Glomerular visceral epithelial cell (primary cell): ENCODE measurements around the gene RANGAP1.

Source experiments
- DNase-seq: peaks from one replicate; pipeline ENCODE4 v3.0.0-alpha.2; 2016; ENCODE audit errors: extremely low spot score

The RANGAP1 gene

GRCh38 chr22:41237707-41238569, 48.0 kb downstream of the RANGAP1 start:
- peak; percentile 67 for DNase-seq

DNA sequence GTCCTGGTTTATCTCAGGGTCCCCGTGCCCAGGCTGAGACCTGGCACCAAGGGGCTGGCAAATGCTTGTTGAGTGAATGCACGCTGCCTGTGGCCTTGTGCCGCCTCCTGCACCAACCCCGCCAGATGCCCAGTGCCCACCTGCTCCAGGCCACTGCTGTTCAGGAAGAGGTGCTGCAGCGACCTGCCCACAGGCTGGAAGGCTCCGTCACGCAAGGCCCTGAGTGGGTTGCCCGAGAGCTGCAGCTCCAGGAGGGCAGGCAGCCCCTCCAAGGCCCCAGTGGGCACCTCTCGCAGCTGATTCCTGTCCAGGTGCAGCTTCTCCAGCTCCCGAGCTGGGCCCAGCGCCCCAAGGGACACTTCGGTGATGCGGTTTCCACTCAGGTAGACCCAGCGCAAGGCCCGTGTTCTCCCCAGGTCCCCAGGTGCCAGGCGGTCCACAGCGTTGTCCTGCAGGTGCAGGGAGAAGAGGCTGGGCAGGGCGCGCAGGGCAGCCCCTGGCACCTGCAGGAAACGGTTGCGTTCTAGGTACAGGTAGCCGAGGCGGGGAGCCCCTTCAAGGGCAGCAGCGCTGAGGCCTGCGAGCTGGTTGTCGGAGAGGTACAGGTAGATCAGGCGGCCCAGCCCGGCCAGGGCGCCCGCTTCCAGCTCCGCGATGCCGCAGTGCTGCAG, 48.8 kb downstream of the RANGAP1 start:
- no peak for DNase-seq

DNA sequence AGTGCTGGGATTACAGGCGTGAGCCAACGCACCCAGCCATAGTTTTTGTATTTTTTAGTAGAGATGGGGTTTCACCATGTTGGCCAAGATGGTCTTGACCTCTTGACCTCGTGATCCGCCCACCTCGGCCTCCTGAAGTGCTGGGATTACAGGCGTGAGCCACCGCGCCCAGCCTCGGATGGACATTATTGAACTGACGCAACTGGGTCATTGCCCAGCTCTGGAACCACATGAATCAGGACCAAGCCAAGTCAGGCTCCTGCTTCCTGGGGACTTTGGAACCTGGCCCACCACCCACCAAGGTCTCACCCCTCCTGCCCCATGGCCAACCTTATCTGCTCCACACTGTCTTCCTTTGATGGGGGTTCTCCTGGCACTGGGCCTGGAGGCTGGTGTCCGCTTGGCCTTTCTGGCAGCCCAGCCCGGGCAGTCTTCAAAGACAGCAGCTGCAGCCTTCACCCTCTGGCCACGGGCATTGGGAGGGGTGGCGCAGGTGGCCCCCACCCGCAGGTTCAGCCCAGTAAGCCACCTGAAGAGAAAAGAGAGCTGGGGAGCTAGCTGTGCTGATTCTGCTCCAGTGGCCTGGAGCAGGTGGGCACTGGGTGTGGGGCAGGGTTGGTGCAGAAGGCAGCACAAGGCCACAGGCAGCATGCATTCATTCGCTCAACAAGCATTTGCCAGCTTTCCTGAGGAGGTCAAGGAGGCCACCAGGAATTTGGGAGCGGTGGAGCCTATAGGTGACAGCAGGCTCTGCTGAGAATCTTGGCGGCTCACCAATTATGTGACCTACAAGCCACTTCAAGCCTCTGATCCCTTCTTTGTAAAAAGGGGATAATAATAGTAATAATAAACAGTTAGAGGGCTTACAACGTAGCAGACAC, 50.9 kb downstream of the RANGAP1 start:
- no peak for DNase-seq

DNA sequence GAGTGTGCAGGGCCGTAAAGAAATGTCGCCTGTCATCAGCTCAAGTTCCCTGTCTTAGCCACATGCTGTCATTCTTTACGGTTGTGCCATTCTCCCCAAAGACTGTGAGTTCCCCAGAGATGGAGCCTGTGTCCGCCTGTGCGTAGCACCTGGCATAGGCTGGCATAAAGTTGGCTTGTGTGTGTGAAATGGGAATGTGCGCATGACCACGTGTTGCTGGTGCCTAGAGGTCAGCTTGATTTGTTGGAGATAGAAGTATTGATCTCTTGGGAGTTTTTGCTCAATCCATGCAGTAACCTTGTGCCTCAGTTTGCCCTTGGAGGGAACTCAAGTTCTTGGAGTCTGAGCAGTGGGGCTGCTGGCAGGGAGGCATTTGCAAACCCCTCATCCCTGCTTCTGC, 54.6 kb downstream of the RANGAP1 start:
- DNase-seq, result no peak

DNA sequence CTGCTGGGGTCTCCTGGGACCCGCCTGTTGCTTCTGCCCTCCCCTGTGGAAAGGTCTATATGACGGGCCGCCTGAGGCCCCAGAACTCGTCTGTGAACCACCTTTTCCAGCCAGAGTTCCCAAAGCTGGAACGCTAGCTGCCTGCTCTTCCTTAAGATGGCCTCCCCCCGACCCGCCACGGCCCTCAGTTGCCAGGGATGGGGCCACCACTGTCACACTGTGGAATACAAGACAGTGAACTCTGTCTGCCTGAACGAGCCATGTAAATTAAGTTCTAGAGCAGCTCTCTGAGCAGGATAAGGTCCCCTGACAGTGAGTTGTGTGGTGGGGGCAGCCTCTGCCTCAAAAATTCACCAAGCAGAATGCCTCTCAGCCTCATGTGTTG, 55.6 kb downstream of the RANGAP1 start:
- no peak for DNase-seq

DNA sequence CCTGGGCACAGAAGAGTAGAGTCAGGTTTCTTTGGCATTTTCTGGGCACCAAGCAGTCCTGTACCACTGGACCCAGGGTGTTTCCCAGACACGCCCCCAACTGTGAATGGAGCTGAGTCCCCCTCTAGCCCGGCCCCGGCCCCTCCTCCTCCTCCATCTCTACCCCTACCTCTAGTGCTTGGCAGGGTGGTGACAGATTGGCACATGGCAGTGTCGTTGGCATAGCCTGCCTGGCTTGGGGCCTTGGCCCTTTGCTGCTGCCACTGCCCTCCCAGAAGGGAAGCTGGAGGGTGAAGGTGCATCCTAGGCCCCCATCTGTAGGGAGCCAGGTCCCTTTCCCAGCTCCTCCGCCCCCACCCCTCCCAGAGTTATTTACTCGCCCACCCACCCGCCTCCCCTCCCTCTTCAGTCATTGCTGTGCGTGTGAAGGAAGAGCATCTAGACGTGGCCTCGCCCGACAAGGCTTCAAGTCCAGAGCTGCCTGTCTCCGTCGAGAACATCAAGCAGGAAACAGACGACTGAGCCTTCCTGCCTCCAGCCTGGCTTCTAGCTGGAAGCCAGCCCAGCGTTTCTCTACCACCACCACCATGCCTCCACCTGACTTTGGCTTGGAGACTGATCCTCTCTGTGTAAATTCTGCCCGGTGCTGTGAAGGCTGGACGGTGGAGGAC, 56.1 kb downstream of the RANGAP1 start:
- no peak for DNase-seq

GRCh38 chr22:41229215-41229614, 56.8 kb downstream of the RANGAP1 start:
- no peak for DNase-seq

GRCh38 chr22:41226723-41227655, 59.0 kb downstream of the RANGAP1 start:
- no peak for DNase-seq

DNA sequence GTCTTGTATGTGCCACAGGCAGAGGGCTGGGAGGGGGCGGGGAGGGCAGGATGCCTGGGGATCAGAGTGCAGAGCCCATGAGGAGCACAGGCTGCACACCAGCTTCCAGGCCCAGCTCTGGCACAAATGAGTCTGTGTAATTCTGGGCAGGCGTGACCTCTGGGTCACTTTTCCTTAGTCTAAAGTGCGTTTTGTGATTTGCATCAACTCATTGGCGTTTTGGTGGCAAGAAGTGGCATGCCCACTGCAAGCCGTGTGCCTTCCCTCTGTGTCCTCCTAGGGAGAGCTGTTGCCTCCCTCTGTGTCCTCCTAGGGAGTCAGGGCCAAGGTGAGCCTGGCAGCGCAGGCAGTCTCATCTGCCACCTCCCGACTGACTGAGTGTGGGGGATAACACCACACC, 62.5 kb downstream of the RANGAP1 start:
- no peak for DNase-seq

DNA sequence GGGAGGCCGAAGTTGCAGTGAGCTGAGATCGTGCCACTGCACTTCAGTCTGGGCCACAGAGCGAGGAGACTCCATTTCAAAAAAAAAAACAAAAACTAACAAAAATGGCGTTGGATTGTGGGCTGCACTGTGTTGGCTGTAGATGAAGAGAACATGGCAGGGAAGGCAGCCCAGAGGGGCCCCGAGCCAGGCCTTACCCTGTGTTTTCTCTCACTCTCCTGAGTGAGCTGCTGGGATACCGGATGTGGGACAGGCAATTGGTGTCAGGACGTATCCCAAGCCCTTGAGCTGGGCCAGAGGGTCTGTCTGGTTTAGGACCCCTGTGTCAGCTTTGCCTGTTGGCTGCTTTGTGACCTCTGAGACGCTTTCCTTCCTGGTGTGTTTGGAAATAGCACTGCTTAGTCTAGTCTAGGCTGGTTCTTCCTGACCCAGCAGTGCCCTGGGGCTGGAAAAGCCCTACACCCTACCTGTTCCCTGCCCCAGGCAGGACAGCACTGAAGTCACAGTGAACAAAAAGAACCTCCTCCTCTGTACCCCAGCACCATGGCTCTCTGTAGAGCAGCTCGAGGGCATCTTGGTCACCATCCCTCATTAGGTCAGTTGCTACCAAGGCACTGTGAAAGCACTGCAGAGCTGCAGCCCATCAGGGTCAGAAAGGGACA, 63.0 kb downstream of the RANGAP1 start:
- no peak for DNase-seq

DNA sequence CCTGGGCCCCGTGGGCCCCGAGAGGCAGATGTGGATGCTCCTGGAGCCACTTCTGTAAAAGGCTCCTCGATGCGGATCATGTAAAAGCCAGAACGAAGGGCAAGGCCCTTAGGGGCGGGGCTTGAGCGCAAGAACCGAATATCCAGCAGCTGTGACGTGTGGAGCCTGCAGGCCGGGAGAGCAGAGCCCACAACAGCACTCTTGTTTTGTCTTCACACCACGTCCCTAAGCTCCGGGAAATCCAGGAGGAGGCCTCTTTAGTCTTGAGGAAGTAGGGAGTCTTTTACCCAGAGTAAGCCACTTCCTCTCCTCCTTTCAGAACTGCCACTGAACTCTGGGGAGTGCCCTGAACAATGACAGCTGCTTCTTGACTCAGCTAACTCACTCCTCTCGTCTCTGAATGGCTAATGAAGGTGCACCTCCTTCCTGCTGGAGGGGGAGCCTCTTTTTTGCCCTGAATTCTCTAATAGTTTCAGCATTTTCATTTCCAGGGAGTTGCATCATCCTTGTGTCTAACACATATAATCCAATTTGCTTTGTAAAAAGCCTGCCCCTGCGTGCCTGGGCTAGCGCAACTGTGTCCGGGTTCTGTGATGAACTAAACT, 68.3 kb downstream of the RANGAP1 start:
- DNase-seq, result no peak

DNA sequence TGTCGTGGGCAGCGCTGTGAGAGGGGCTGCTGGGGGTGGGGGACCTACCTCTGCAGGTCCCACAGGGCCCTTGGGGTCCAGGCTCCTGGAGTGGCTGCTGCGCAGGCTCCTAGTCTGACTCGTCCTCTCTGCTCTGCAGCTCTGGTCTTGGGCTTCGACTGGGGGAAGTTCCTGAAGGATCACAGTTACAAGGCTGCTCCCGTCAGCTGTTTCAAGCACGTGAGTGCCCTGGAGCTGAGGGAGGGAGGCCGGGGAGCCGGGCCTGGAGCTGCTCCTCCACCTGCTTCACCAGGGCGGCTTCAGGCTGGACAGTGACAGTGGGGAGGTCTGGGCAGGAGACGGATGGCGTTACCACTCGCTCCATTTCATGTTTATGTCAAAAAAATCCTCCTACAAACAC, 69.0 kb downstream of the RANGAP1 start:
- no peak for DNase-seq

DNA sequence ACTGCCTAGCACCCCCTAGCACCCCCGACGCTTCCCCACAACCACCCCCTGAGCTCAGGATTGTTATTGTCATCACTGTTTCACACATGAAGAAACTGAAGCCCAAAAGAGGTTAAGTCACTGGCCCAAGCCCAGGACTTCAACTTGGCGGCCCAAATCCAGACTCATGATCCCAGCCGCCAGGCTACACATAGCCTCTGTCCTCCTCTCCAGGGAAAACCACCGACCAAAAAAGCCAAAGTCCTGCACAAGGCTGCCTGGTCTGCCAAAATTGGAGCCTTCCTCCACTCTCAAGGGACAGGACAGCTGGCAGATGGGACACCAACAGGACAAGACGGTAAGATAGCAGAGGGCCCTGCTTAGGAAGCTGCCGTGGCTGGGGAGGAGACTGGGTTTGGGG, 70.1 kb downstream of the RANGAP1 start:
- no peak for DNase-seq

- DNase-seq, result no peak
Measured at GRCh38 chr22:41215409-41215808, 70.6 kb downstream of the RANGAP1 start.

DNA sequence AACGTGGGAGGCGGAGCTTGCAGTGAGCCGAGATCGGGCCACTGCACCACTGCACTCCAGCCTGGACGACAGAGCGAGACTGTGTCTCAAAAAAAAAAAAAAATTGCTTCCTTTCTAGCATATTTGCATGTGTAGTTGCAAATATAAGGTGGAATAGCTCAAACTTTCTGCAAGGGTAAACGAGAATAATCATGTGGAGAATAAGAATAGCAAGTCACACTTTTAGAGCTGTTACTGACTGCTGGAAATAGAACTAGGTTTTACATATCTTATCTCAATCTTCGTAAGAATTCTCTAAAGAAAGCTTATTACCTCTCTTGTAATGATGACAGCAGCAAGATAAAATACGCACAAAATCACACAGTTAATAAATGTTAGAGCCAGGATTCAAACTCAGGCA, 79.3 kb downstream of the RANGAP1 start:
- DNase-seq, result no peak

GRCh38 chr22:41204992-41205900, 80.7 kb downstream of the RANGAP1 start, which contains the start of gene L3MBTL2:
L3MBTL2 (plus strand) TSS chr22:41205312; CDS start chr22:41205363, 51 bp downstream.
- peak; percentile 94 for DNase-seq

DNA sequence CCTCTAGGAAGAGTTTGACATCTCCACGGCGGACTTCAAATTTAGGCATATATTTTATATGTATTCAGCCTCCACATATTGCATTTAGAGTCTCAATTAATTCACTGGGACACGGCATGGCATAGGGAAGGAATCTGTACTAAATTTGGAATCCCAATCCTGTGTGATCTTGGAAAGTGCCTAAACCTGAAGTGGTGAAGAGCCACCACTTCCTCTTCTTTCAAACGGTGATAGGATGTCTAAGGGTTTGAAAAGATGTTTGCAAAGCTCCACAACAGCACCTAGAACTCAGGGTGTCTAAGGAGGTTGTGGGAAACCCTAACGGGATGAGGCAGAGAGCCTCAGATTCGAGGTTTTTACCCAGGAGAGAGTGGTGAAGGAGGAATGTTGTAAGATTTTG, 81.9 kb downstream of the RANGAP1 start:
- no peak for DNase-seq

- DNase-seq, result no peak
Measured at GRCh38 chr22:41203118-41203517, 82.9 kb downstream of the RANGAP1 start.

- no peak for DNase-seq
Measured at GRCh38 chr22:41201141-41201540, 84.8 kb downstream of the RANGAP1 start.
